ENCODE results near the gene C3.

The C3 gene

DNA sequence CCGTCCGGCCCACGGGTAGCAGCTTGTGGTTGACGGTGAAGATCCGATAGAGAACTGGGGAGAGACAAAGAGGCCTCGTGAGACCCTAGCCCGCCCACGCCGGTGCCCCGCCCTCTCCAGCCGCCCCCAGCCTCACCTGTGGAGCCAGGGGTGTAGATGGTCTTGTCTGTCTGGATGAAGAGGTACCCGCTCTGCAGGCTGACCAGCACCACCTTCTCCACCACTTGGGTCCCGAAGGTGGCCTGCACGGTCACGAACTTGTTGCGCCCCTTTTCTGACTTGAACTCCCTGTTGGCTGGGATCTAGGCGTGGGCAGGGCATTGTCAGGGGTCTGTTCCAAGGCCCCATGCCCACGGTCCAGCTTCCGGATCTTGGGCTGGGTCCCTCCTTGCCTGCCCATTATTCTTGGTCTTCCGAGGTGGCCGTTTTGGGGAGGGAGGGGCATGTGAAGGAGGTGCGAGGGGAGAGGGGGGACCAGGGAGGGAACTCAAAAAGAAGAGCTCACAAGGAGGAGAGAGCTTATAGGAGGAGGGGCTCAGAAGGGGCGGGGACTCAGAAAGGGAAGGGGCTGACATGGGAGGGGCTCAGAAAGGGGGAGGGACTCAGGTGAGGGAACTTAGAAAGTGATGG is 2.2 kb downstream of the C3 start:
- TF ChIP-seq, protein P1, sequence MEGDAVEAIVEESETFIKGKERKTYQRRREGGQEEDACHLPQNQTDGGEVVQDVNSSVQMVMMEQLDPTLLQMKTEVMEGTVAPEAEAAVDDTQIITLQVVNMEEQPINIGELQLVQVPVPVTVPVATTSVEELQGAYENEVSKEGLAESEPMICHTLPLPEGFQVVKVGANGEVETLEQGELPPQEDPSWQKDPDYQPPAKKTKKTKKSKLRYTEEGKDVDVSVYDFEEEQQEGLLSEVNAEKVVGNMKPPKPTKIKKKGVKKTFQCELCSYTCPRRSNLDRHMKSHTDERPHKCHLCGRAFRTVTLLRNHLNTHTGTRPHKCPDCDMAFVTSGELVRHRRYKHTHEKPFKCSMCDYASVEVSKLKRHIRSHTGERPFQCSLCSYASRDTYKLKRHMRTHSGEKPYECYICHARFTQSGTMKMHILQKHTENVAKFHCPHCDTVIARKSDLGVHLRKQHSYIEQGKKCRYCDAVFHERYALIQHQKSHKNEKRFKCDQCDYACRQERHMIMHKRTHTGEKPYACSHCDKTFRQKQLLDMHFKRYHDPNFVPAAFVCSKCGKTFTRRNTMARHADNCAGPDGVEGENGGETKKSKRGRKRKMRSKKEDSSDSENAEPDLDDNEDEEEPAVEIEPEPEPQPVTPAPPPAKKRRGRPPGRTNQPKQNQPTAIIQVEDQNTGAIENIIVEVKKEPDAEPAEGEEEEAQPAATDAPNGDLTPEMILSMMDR (conservative IDR thresholded peaks at IDR 0.05; ENCODE audit: control insufficient read depth, insufficient read depth, low read depth, low read length) = no peak
- H3K4me3 ChIP-seq (ENCODE audit: control insufficient read depth, low read depth, low read length) = no peak overlapping the region
- DNase-seq (ENCODE audit: low read depth) = no peak

DNA sequence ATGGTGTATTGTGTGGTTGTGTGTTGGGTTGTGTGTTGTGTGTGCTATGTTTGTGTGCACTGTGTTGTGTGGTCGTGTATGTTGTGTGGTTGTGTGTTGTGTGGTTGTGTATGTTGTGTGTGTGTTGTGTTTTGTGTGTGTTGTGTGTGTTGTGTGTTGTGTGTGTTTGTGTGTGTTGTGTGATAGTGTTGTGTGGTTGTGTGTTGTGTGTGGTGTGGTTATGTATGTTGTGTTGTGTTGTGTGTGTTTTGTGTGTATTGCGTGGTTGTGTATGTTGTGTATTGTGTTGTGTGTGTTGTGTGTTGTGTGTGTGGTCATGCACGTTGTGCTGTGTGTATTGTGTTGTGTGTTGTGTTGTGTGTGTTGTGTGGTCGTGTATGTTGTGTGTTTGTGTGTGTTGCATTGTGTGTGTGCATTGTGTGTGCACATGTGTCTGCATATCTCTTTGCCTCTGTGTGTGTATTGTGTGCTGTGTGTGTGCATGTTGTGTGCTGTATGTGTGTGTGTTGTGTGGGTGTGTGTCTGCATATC is 2.9 kb downstream of the C3 start:
- peak; percentile 12 for DNase-seq (ENCODE audit: low read depth)
- TF ChIP-seq, protein P1 (conservative IDR thresholded peaks at IDR 0.05; ENCODE audit: control insufficient read depth, insufficient read depth, low read depth, low read length) = no peak
- H3K4me3 ChIP-seq (ENCODE audit: control insufficient read depth, low read depth, low read length) = no peak overlapping the region

DNA sequence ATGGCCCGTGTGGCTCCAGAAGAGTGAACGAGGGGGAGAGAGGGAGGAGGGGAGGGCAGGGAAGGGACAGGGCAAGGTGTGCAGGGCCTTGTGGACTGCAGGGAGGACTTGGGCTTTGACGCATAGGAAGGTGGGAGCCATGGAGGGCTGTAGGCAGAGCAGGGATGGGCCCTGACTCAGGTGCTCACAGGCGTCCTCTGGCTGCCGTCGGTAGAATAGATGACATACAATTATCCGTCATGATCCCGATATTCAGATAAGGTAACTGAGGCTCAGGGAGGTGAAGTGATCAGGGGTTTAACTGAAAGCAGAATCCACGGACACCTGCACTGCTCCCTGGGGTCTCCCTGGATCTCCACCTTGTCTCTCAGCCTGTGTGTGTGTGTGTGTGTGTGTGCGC is 3.4 kb downstream of the C3 start:
- H3K4me3 ChIP-seq (ENCODE audit: control insufficient read depth, low read depth, low read length) = no peak overlapping the region
- no peak for DNase-seq (ENCODE audit: low read depth)
- TF ChIP-seq, protein P1 (conservative IDR thresholded peaks at IDR 0.05; ENCODE audit: control insufficient read depth, insufficient read depth, low read depth, low read length) = peak; percentile 7

DNA sequence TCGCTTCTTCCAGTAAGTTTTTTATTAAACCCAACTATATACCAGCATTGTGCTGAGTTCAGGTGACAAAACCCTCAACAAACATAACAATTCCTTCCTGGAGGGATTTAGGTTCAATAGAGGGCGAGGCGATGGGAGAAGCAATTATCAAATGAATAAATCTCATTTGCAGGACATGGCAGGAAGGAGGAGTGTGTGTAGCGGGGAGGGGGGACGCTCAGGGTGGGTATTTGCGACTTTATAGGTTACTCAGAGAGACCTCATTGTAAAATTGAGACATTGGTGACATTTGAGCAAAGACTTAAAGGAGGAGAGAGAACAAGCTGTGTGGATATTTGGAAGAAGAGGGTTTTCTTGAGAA is 3.9 kb downstream of the C3 start:
- DNase-seq (ENCODE audit: low read depth) = no peak
- no peak overlapping the region for H3K4me3 ChIP-seq (ENCODE audit: control insufficient read depth, low read depth, low read length)
- TF ChIP-seq, protein P1 (conservative IDR thresholded peaks at IDR 0.05; ENCODE audit: control insufficient read depth, insufficient read depth, low read depth, low read length) = no peak

DNA sequence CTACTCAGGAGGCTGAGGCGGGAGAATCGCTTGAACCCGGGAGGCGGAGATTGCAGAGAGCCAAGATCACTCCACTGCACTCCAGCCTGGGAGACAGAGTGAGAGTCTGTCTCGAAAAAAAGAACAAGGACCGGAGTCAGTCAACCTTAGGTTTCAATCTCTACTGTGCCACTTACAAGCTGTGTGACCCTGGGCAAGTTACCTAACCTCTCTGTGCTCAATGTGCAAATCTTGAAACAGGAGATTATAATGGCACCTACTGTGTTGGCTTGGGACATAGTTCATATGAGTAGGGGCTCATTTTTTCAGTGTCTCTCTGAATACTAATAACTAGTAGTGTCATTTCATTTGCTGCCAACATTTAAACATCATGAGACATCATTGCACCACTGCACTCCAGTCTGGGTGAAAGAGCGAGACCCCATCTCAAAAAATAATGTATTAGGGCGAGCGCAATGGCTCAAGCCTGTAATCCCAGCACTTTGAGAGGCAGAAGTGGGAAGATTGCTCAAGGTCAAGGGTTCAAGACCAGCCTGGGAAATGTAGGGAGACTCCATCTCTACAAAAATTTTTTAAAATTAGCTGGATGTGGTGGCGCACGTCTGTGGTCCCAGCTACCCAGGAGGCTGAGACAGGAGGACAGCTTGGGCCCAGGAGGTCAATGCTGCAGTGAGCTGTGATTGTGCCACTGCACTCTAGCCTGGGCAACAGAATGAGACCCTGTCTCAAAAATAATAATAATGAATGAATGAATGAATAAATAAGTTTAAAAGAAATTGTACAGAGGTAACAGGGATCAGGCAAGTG is 5.5 kb downstream of the C3 start:
- TF ChIP-seq, protein P1 (conservative IDR thresholded peaks at IDR 0.05; ENCODE audit: control insufficient read depth, insufficient read depth, low read depth, low read length) = no peak
- DNase-seq (ENCODE audit: low read depth) = no peak
- H3K4me3 ChIP-seq (ENCODE audit: control insufficient read depth, low read depth, low read length) = no peak overlapping the region

DNA sequence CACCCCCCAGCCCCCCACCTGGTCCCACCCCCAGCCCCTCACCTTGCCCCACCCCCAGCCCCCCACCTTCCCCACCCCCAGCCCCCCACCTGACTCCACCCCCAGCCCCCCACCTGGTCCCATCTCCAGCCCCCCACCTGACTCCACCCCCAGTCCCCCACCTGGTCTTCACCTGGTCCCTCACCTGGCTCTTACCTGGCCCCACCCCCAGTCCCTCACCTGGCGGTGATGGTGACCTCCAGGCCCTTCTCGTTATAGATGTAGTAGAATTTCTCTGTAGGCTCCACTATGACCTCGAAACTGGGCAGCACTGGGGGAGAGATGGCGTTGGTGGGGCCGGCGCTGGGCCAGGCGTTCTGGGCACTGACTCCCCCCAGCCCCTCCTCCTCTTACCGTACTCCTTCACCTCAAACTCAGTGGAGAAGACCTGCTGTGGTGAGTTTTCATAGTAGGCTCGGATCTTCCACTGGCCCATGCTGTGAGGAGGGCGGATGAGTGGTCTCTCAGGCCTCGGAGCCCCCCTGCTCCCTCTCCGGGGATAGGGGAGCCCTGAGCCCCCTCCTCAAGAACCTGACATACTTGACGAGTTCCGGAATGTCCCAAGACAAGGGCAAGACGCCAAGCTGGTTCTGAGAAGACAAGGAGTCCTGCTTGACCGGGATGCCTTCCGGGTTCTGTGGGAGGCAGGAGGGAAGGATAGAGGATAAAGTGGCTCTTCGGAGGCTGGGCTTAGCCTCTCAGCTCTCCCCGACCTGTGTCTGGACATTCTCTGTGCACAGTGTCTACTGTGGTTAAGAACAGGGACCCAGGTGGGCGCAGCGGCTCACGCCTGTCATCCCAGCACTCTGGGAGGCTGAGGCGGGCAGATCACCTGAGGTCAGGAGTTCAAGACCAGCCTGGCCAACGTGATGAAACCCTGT is 6.4 kb downstream of the C3 start:
- DNase-seq (ENCODE audit: low read depth) = no peak
- TF ChIP-seq, protein P1 (conservative IDR thresholded peaks at IDR 0.05; ENCODE audit: control insufficient read depth, insufficient read depth, low read depth, low read length) = no peak
- H3K4me3 ChIP-seq (ENCODE audit: control insufficient read depth, low read depth, low read length) = no peak overlapping the region

Data from fibroblast of mammary gland (primary cell).